GM12864 (cell line): ENCODE measurements around the gene OR9G1.

Experiments
- DNase-seq: peaks from one replicate; pipeline ENCODE4 v3.0.0-alpha.2; 2011; ENCODE audit warnings: low read depth
- H3K4me3 ChIP-seq: 2 replicates; pipeline ENCODE4 v1.5.1; 2011; ENCODE audit warnings: mild to moderate bottlenecking, low read depth, low read length, control low read depth
- TF ChIP-seq, protein P1 (sequence below): IDR thresholded peaks from 2 replicates; pipeline ENCODE4 v1.5.1; 2011; ENCODE audit warnings: low read depth, mild to moderate bottlenecking, moderate library complexity, low read length, control low read depth, inconsistent platforms; ENCODE audit errors: missing control alignments

Gene OR9G1

GRCh38 chr11:56700242-56700913, 1.5 kb downstream of the OR9G1 start:
- H3K4me3 ChIP-seq: no peak overlapping the region
- TF ChIP-seq, protein P1, sequence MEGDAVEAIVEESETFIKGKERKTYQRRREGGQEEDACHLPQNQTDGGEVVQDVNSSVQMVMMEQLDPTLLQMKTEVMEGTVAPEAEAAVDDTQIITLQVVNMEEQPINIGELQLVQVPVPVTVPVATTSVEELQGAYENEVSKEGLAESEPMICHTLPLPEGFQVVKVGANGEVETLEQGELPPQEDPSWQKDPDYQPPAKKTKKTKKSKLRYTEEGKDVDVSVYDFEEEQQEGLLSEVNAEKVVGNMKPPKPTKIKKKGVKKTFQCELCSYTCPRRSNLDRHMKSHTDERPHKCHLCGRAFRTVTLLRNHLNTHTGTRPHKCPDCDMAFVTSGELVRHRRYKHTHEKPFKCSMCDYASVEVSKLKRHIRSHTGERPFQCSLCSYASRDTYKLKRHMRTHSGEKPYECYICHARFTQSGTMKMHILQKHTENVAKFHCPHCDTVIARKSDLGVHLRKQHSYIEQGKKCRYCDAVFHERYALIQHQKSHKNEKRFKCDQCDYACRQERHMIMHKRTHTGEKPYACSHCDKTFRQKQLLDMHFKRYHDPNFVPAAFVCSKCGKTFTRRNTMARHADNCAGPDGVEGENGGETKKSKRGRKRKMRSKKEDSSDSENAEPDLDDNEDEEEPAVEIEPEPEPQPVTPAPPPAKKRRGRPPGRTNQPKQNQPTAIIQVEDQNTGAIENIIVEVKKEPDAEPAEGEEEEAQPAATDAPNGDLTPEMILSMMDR: no peak
- no peak for DNase-seq

GRCh38 chr11:56700914-56701485, 2.1 kb downstream of the OR9G1 start:
- TF ChIP-seq, protein P1: no peak
- no peak overlapping the region for H3K4me3 ChIP-seq
- DNase-seq: no peak

DNA sequence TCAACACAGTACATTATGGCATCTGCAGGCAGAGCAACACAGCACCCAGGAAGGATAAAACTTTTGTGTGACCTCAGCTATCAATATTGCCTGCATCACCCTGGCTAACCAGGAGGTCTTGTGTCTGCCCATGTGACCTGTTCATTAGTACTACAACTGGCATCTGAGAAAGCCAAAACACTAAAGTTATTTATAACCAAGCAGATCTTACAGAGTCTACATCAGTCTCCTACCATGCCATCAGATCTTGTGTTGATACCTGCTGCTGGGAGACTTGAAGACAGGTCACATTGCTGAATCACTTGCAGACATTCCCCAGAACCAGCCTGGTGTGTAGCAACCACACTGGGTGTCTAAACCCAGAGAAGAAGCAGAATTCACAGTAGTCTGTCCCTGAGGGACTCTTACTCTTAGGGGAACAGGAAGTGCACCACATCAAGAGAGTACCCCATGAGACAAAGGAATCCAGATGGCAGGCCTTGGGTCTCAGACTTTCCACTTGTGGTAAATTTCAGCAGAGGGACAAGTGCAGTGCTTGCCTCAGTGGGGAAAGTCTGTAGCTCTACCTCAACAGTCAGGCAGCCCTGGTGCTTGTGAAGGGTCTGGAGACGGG, 7.0 kb downstream of the OR9G1 start:
- no peak for DNase-seq
- TF ChIP-seq, protein P1: no peak
- no peak overlapping the region for H3K4me3 ChIP-seq

DNA sequence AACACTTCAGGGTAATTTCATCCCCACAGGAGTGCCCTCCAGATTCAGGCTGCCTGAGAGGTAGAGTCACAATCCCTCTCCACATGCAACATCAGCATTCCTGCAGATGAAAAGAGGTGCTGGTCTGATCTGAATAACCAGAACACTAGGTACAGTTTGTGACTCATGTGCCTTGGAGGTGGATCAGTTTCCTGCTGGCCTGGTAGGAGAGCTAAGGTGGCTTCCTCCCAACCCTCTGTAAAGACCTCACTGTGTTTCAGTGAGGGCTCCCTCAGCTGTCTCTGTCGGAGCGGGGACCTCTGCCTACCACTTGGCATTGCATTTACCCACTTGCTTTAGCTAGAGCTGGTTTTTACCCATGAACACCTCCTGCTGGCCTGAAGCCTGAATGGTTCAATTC, 7.6 kb downstream of the OR9G1 start:
- TF ChIP-seq, protein P1: no peak
- no peak for DNase-seq

DNA sequence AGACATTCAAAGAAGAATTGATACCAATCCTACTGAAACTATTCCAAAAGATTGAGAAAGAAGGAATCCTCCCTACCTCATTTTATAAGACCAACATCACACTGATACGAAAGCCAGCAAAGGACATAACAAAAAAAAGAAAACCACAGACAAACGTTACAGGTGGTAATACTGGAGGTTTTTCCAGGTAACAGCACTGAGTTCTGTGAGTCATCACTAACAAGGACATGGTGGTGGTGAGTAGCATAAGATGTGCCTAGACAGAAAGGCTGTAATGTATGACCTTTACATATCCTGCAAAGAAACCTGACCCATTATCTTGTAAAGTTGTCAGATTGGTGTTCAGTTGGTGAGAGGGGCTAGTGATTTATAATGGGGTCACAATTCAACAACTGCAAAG, 15.3 kb downstream of the OR9G1 start:
- TF ChIP-seq, protein P1: no peak
- no peak overlapping the region for H3K4me3 ChIP-seq
- no peak for DNase-seq

More for the DNA sequence above, 7.6 kb downstream of the OR9G1 start:
- no peak overlapping the region for H3K4me3 ChIP-seq

DNA sequence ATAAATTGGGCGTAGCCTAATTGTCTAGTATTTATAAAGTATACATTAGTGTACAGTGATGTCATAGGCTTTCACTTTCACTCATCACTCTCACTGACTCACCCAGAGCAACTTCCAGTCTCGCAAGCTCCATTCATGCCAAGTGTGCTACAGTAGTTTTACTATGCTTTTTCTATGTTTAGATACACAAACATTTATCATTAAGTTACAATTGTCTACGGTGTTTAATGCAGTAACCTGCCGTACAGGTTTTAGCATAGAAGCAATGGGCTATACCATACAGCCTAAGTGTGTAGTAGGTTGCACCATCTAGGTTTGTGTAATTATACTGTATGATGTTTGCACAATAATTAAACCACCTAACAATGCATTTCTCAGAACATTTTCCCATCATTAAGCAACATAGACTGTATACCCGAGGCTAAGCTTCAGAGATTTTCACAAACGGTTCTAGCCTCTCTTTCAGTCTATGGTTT, 17.5 kb downstream of the OR9G1 start:
- TF ChIP-seq, protein P1: no peak
- no peak for DNase-seq
- H3K4me3 ChIP-seq: no peak overlapping the region

DNA sequence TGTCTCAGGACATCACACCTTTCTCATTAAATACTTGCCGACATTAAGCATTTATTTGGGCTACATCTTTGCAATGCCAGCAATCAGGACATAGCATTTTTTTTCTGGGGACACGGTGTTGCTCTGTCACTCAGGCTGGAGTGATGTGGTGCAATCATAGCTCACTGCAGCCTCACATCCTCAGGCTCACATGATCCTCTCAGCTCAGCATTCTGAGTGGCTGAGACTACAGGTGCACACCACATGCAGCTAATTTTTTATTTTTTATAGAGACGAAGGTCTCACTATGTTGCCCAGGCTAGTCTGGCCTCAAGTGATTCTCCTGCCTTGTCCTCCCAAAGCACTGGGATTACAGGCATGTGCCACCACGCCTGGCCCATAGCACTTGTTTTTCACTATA, 21.6 kb downstream of the OR9G1 start:
- TF ChIP-seq, protein P1: no peak
- DNase-seq: no peak
- H3K4me3 ChIP-seq: no peak overlapping the region
